AG04450 (cell line): ENCODE results near the gene NEDD4L. TPM values are rescaled to one million over a fixed set of nuclear protein-coding genes. Genes with fewer than 3 reads are reported as not detected.

Experiments
- CTCF ChIA-PET: fragments of 300-600, 350-600 bp; formaldehyde crosslinking; extraction: SDS; loops from one replicate; lab custom pipeline; 2022; ENCODE audit warnings: antibody characterized with exemption, inconsistent platforms; lab: Charles Lee
- POLR2A ChIA-PET: fragments of 350-600 bp; formaldehyde crosslinking; extraction: SDS; loops from one replicate; lab custom pipeline; 2021; ENCODE audit warnings: antibody characterized with exemption, inconsistent platforms; lab: Yijun Ruan, JAX
- DNase-seq: peaks from one replicate; pipeline ENCODE4 v3.0.0-alpha.2; 2011; ENCODE audit warnings: low read depth, low spot score
- H3K27ac ChIP-seq: one replicate; pipeline ENCODE4 v1.5.1; 2012; ENCODE audit warnings: low read depth, low read length, control low read depth
- H3K27me3 ChIP-seq: one replicate; pipeline ENCODE4 v1.6.0; 2012; ENCODE audit warnings: low read length; ENCODE audit not compliant: control insufficient read depth, insufficient read depth
- H3K4me3 ChIP-seq: 2 replicates; pipeline ENCODE4 v1.5.1; 2011; ENCODE audit warnings: mild to moderate bottlenecking, low read depth, low read length, control low read depth
- H3K9me3 ChIP-seq: 2 replicates; pipeline ENCODE4 v1.5.1; 2012; ENCODE audit warnings: low read length; ENCODE audit not compliant: control insufficient read depth, insufficient read depth
- CTCF ChIP-seq: IDR thresholded peaks from 2 replicates; pipeline ENCODE4 v1.5.1; 2011; ENCODE audit warnings: low read depth, low read length, control low read depth, inconsistent platforms
- polyA plus RNA-seq: library from polyadenylated mRNA; depleted of rRNA; stranded (reverse); fragments of >200 nt; gene quantifications from 2 replicates; pipeline ENCODE4 v1.2.3, GENCODE V29; 2011

The NEDD4L gene
- polyA plus RNA-seq, 1 experiment = 15.0 TPM

- Histone ChIP-seq H3K4me3 (no peak overlapping the region), H3K27me3 (no peaks in the 10 kb centered on the region), H3K27ac (no peak overlapping the region), H3K9me3 (no peaks in the 10 kb centered on the region)
- CTCF ChIA-PET = interaction anchor here (1.0 to 2.0 kb wide), 2 partner anchors 144 to 191 kb away, joined by 7 to 9 read pairs; no protein-coding TSS in a partner anchor
- DNase-seq = no peak
- POLR2A ChIA-PET = no interaction called here
- TF ChIP-seq CTCF = no peak
Observed at GRCh38 chr18:58325494-58325893, 281.5 kb downstream of the NEDD4L start.

- Histone ChIP-seq H3K9me3 (no peaks in the 10 kb centered on the region), H3K27me3 (no peaks in the 10 kb centered on the region), H3K27ac (no peak overlapping the region), H3K4me3 (no peak overlapping the region)
- CTCF ChIA-PET = no interaction called here
- POLR2A ChIA-PET = no interaction called here
- DNase-seq = no peak
- TF ChIP-seq CTCF = no peak
Observed at GRCh38 chr18:58334061-58334460, 290.0 kb downstream of the NEDD4L start.

GRCh38 chr18:58335223-58335622 lies 291.2 kb downstream of the NEDD4L start:
- Histone ChIP-seq H3K27ac (no peak overlapping the region), H3K4me3 (no peak overlapping the region), H3K27me3 (no peaks in the 10 kb centered on the region), H3K9me3 (no peaks in the 10 kb centered on the region)
- POLR2A ChIA-PET = no interaction called here
- CTCF ChIA-PET = interaction anchor here (1.1 kb wide), 1 partner anchor 14 kb away, joined by 4 read pairs; no protein-coding TSS in a partner anchor
- no peak for TF ChIP-seq CTCF
- no peak for DNase-seq

GRCh38 chr18:58335821-58336220 lies 291.8 kb downstream of the NEDD4L start:
- no peaks in the 10 kb centered on the region for H3K9me3 ChIP-seq
- CTCF ChIA-PET = interaction anchor here (0.8 to 1.5 kb wide), 3 partner anchors 14 to 1267 kb away, joined by 3 to 4 read pairs (median 4); no protein-coding TSS in a partner anchor
- no peaks in the 10 kb centered on the region for H3K27me3 ChIP-seq
- H3K4me3 ChIP-seq = no peak overlapping the region
- H3K27ac ChIP-seq = no peak overlapping the region
- POLR2A ChIA-PET = no interaction called here
- no peak for DNase-seq
- TF ChIP-seq CTCF = peak; percentile 41

- no peak for TF ChIP-seq CTCF
- H3K27ac ChIP-seq = no peak overlapping the region
- H3K4me3 ChIP-seq = no peak overlapping the region
- H3K27me3 ChIP-seq = no peaks in the 10 kb centered on the region
- no peak for DNase-seq
- CTCF ChIA-PET = interaction anchor here (0.8 to 1.5 kb wide), 2 partner anchors 427 to 1266 kb away, joined by 3 to 4 read pairs; no protein-coding TSS in a partner anchor
- no peaks in the 10 kb centered on the region for H3K9me3 ChIP-seq
- POLR2A ChIA-PET = interaction anchor here (0.5 to 0.7 kb wide), 2 partner anchors 26 to 112 kb away, joined by 3 read pairs; no protein-coding TSS in a partner anchor
Observed at GRCh38 chr18:58336605-58337004, 292.6 kb downstream of the NEDD4L start.
